Activated naive CD4-positive, alpha-beta T cell treated with anti-CD3 and anti-CD28 coated beads for 36 hours (primary cell): ENCODE data around the gene NKAPL. TPM values are rescaled to one million over a fixed set of nuclear protein-coding genes. Genes with fewer than 3 reads are reported as not detected.

Source experiments
- CTCF ChIA-PET: fragments of 350-600 bp; sonication (Branson Sonifier 250); formaldehyde crosslinking; loops from one replicate; lab custom pipeline; 2021; ENCODE audit warnings: antibody characterized with exemption; lab: Charles Lee
- DNase-seq: peaks from one replicate; pipeline ENCODE4 v3.0.0-alpha.2; 2020
- H3K27ac Mint-ChIP-seq: one replicate; pipeline ENCODE4 v1.8.0; 2021; ENCODE audit warnings: mild to moderate bottlenecking, mixed read lengths
- H3K27me3 Mint-ChIP-seq: one replicate; pipeline ENCODE4 v1.8.0; 2021; ENCODE audit warnings: low read depth, mixed read lengths
- H3K36me3 Mint-ChIP-seq: one replicate; pipeline ENCODE4 v1.8.0; 2021; ENCODE audit warnings: low read depth, mixed read lengths
- H3K4me1 Mint-ChIP-seq: one replicate; pipeline ENCODE4 v1.8.0; 2021; ENCODE audit warnings: low read depth, mixed read lengths
- H3K4me3 Mint-ChIP-seq: one replicate; pipeline ENCODE4 v1.8.0; 2021; ENCODE audit warnings: mild to moderate bottlenecking, moderate library complexity, mixed read lengths
- H3K9me3 Mint-ChIP-seq: one replicate; pipeline ENCODE4 v1.8.0; 2021; ENCODE audit warnings: mixed read lengths
- intact Hi-C: fragments of 100-400 bp; cut with micrococcal nuclease; formaldehyde crosslinking; loops from one replicate; pipeline ENCODE4 v1.15.1; 2023
- total RNA-seq, 2 experiments: library from RNA; stranded (reverse); gene quantifications; one replicate each; pipeline ENCODE4 v1.2.3, GENCODE V29; 2021

The NKAPL gene
- total RNA-seq, 2 experiments from 2014 or later, result 0.12 TPM; not detected in 1

GRCh38 chr6:28224131-28225055 lies 34.7 kb upstream of the NKAPL start:
- CTCF ChIA-PET, result no interaction called here
- Mint-ChIP-seq H3K27ac (no peak overlapping the region), H3K36me3 (no peaks in the 10 kb centered on the region), H3K4me3 (peak overlapping the region; percentile 84), H3K4me1 (peaks cover 6% of the 10 kb centered on the region), H3K27me3 (peaks cover 45% of the 10 kb centered on the region), H3K9me3 (no peaks in the 10 kb centered on the region)
- intact Hi-C loops, result no loop called here
- no peak for DNase-seq

- Mint-ChIP-seq H3K27me3 (peaks cover 38% of the 10 kb centered on the region), H3K27ac (no peak within 1 kb of the TSS), H3K4me1 (peaks cover 6% of the 10 kb centered on the region), H3K36me3 (no peaks in the 10 kb centered on the region), H3K9me3 (no peaks in the 10 kb centered on the region), H3K4me3 (peak within 1 kb of the TSS; percentile 84)
- CTCF ChIA-PET, result no interaction called here
- peak; percentile 60 for DNase-seq
- intact Hi-C loops, result no loop called here
Observed at GRCh38 chr6:28225056-28225834, 33.9 kb upstream of the NKAPL start, which contains the start of gene ZSCAN9. Gene ZSCAN9 (plus strand): TSS chr6:28225275. CDS start chr6:28227085, 1,810 bp downstream.

GRCh38 chr6:28226460-28226859 lies 32.6 kb upstream of the NKAPL start:
- Mint-ChIP-seq H3K9me3 (no peaks in the 10 kb centered on the region), H3K27me3 (peaks cover 31% of the 10 kb centered on the region), H3K27ac (no peak overlapping the region), H3K4me3 (no peak overlapping the region), H3K4me1 (peaks cover 6% of the 10 kb centered on the region), H3K36me3 (no peaks in the 10 kb centered on the region)
- intact Hi-C loops, result no loop called here
- no peak for DNase-seq
- CTCF ChIA-PET, result interaction anchor here (0.5 kb wide), 1 partner anchor 9 kb away, joined by 5 read pairs; no protein-coding TSS in a partner anchor

- intact Hi-C loops, result no loop called here
- CTCF ChIA-PET, result no interaction called here
- no peaks in the 10 kb centered on the region for H3K36me3 Mint-ChIP-seq
- no peaks in the 10 kb centered on the region for H3K9me3 Mint-ChIP-seq
- H3K27me3 Mint-ChIP-seq, result peaks cover 20% of the 10 kb centered on the region
- no peak overlapping the region for H3K27ac Mint-ChIP-seq
- H3K4me1 Mint-ChIP-seq, result no peaks in the 10 kb centered on the region
- no peak overlapping the region for H3K4me3 Mint-ChIP-seq
- DNase-seq, result no peak
Observed at GRCh38 chr6:28232785-28233184, 26.3 kb upstream of the NKAPL start.

- CTCF ChIA-PET, result no interaction called here
- intact Hi-C loops, result no loop called here
- Mint-ChIP-seq H3K4me3 (no peak overlapping the region), H3K9me3 (no peaks in the 10 kb centered on the region), H3K27me3 (peaks cover 18% of the 10 kb centered on the region), H3K36me3 (no peaks in the 10 kb centered on the region), H3K4me1 (no peaks in the 10 kb centered on the region), H3K27ac (no peak overlapping the region)
- no peak for DNase-seq
Observed at GRCh38 chr6:28235912-28236452, 23.1 kb upstream of the NKAPL start.

- no peaks in the 10 kb centered on the region for H3K9me3 Mint-ChIP-seq
- no peak for DNase-seq
- intact Hi-C loops, result no loop called here
- H3K36me3 Mint-ChIP-seq, result peaks cover 5% of the 10 kb centered on the region
- CTCF ChIA-PET, result no interaction called here
- no peaks in the 10 kb centered on the region for H3K4me1 Mint-ChIP-seq
- peaks cover 9% of the 10 kb centered on the region for H3K27me3 Mint-ChIP-seq
- no peak overlapping the region for H3K4me3 Mint-ChIP-seq
- no peak overlapping the region for H3K27ac Mint-ChIP-seq
Observed at GRCh38 chr6:28239636-28240035, 19.5 kb upstream of the NKAPL start.

GRCh38 chr6:28240471-28240870 lies 18.6 kb upstream of the NKAPL start:
- intact Hi-C loops, result no loop called here
- Mint-ChIP-seq H3K4me3 (no peak overlapping the region), H3K27ac (no peak overlapping the region), H3K9me3 (no peaks in the 10 kb centered on the region), H3K27me3 (peaks cover 5% of the 10 kb centered on the region), H3K36me3 (peaks cover 10% of the 10 kb centered on the region), H3K4me1 (no peaks in the 10 kb centered on the region)
- no peak for DNase-seq
- CTCF ChIA-PET, result no interaction called here

GRCh38 chr6:28243946-28244345 lies 15.2 kb upstream of the NKAPL start:
- H3K9me3 Mint-ChIP-seq, result no peaks in the 10 kb centered on the region
- no peak for DNase-seq
- no peaks in the 10 kb centered on the region for H3K27me3 Mint-ChIP-seq
- no peak overlapping the region for H3K4me3 Mint-ChIP-seq
- peaks cover 3% of the 10 kb centered on the region for H3K4me1 Mint-ChIP-seq
- no peak overlapping the region for H3K27ac Mint-ChIP-seq
- CTCF ChIA-PET, result no interaction called here
- peaks cover 30% of the 10 kb centered on the region for H3K36me3 Mint-ChIP-seq
- intact Hi-C loops, result no loop called here

- H3K4me3 Mint-ChIP-seq, result no peak overlapping the region
- CTCF ChIA-PET, result interaction anchor here (0.6 kb wide), 1 partner anchor 207 kb away, joined by 3 read pairs; no protein-coding TSS in a partner anchor
- peaks cover 30% of the 10 kb centered on the region for H3K36me3 Mint-ChIP-seq
- H3K9me3 Mint-ChIP-seq, result no peaks in the 10 kb centered on the region
- H3K4me1 Mint-ChIP-seq, result peaks cover 10% of the 10 kb centered on the region
- H3K27ac Mint-ChIP-seq, result no peak overlapping the region
- intact Hi-C loops, result no loop called here
- no peak for DNase-seq
- no peaks in the 10 kb centered on the region for H3K27me3 Mint-ChIP-seq
Observed at GRCh38 chr6:28245206-28245941, 13.7 kb upstream of the NKAPL start.

- intact Hi-C loops, result no loop called here
- H3K27ac Mint-ChIP-seq, result no peak overlapping the region
- DNase-seq, result no peak
- CTCF ChIA-PET, result interaction anchor here (2.0 kb wide), 1 partner anchor 107 kb away, joined by 8 read pairs; no protein-coding TSS in a partner anchor
- peaks cover 30% of the 10 kb centered on the region for H3K36me3 Mint-ChIP-seq
- H3K27me3 Mint-ChIP-seq, result no peaks in the 10 kb centered on the region
- peaks cover 23% of the 10 kb centered on the region for H3K4me1 Mint-ChIP-seq
- no peak overlapping the region for H3K4me3 Mint-ChIP-seq
- no peaks in the 10 kb centered on the region for H3K9me3 Mint-ChIP-seq
Observed at GRCh38 chr6:28248916-28249315, 10.2 kb upstream of the NKAPL start.

- peaks cover 17% of the 10 kb centered on the region for H3K36me3 Mint-ChIP-seq
- intact Hi-C loops, result no loop called here
- no peaks in the 10 kb centered on the region for H3K27me3 Mint-ChIP-seq
- CTCF ChIA-PET, result interaction anchor here (1.1 to 2.0 kb wide), 2 partner anchors 18 to 105 kb away, joined by 4 to 8 read pairs; no protein-coding TSS in a partner anchor
- H3K4me1 Mint-ChIP-seq, result peaks cover 23% of the 10 kb centered on the region
- H3K4me3 Mint-ChIP-seq, result peak overlapping the region; percentile 50
- no peaks in the 10 kb centered on the region for H3K9me3 Mint-ChIP-seq
- H3K27ac Mint-ChIP-seq, result no peak overlapping the region
- DNase-seq, result no peak
Observed at GRCh38 chr6:28250747-28251146, 8.3 kb upstream of the NKAPL start.
